ENCODE results near the gene ARHGAP15. TPM values are rescaled to one million over a fixed set of nuclear protein-coding genes. Genes with fewer than 3 reads are reported as not detected.

ARHGAP15 gene
- total RNA-seq, 4 donors from 2014 or later: 1.7 to 16.8 (median 3.7) TPM

- no peak overlapping the region for H3K4me3 ChIP-seq
- WGBS, 2 donors: 76 to 83% methylated on average over 7 of the region's 7 CpGs
- no peak overlapping the region for H3K27ac ChIP-seq
- no peak for TF ChIP-seq CTCF (IDR thresholded peaks at IDR 0.05)
- TF ChIP-seq POLR2A (IDR thresholded peaks at IDR 0.05): no peak
- no peaks in the 10 kb centered on the region for H3K36me3 ChIP-seq
- no peak for DNase-seq
- H3K9me3 ChIP-seq: no peaks in the 10 kb centered on the region
- H3K4me1 ChIP-seq: no peaks in the 10 kb centered on the region
- intact Hi-C loops (cut with DNase I): no loop called here
- no peaks in the 10 kb centered on the region for H3K27me3 ChIP-seq
These were observed 464.9 kb downstream of the ARHGAP15 start for GRCh38 chr2:143594161-143594560.

- intact Hi-C loops (cut with DNase I): no loop called here
- Histone ChIP-seq H3K36me3 (no peaks in the 10 kb centered on the region), H3K27me3 (no peaks in the 10 kb centered on the region), H3K4me3 (no peak overlapping the region), H3K27ac (no peak overlapping the region), H3K9me3 (no peaks in the 10 kb centered on the region), H3K4me1 (no peaks in the 10 kb centered on the region)
- 38 to 40% methylated on average over 2 of the region's 2 CpGs for WGBS, 2 donors
- no peak for DNase-seq
- TF ChIP-seq CTCF (IDR thresholded peaks at IDR 0.05) (no peak), POLR2A (IDR thresholded peaks at IDR 0.05) (no peak)
These were observed 465.5 kb downstream of the ARHGAP15 start for GRCh38 chr2:143594745-143595144.

GRCh38 chr2:143600116-143600515 is 470.9 kb downstream of the ARHGAP15 start:
- Histone ChIP-seq H3K27me3 (no peaks in the 10 kb centered on the region), H3K9me3 (no peaks in the 10 kb centered on the region), H3K36me3 (no peaks in the 10 kb centered on the region), H3K4me1 (no peaks in the 10 kb centered on the region), H3K4me3 (no peak overlapping the region), H3K27ac (no peak overlapping the region)
- intact Hi-C loops (cut with DNase I): no loop called here
- DNase-seq: no peak
- TF ChIP-seq POLR2A (IDR thresholded peaks at IDR 0.05) (no peak), CTCF (IDR thresholded peaks at IDR 0.05) (no peak)
- 62 to 74% methylated on average over 2 of the region's 2 CpGs for WGBS, 2 donors

- DNase-seq: no peak
- H3K27ac ChIP-seq: no peak overlapping the region
- no peaks in the 10 kb centered on the region for H3K27me3 ChIP-seq
- H3K4me1 ChIP-seq: peaks cover 0 to under 1% (median 0%) of the 10 kb centered on the region in 3 donors
- no peak overlapping the region for H3K4me3 ChIP-seq
- TF ChIP-seq POLR2A (IDR thresholded peaks at IDR 0.05) (no peak), CTCF (IDR thresholded peaks at IDR 0.05) (no peak)
- no peaks in the 10 kb centered on the region for H3K36me3 ChIP-seq
- WGBS, 2 donors: 81 to 94% methylated on average over 1 of the region's 1 CpG
- intact Hi-C loops (cut with DNase I): no loop called here
- H3K9me3 ChIP-seq: no peaks in the 10 kb centered on the region
These were observed 472.6 kb downstream of the ARHGAP15 start for GRCh38 chr2:143601828-143602227.

GRCh38 chr2:143603035-143603655 is 473.9 kb downstream of the ARHGAP15 start:
- 58 to 69% methylated on average over 5 of the region's 5 CpGs for WGBS, 2 donors
- Histone ChIP-seq H3K36me3 (no peaks in the 10 kb centered on the region), H3K4me1 (peaks cover 0 to 8% (median 0%) of the 10 kb centered on the region in 3 donors), H3K9me3 (no peaks in the 10 kb centered on the region), H3K27me3 (no peaks in the 10 kb centered on the region), H3K4me3 (no peak overlapping the region), H3K27ac (no peak overlapping the region)
- TF ChIP-seq POLR2A (IDR thresholded peaks at IDR 0.05): no peak
- intact Hi-C loops (cut with DNase I): no loop called here
- no peak for DNase-seq

Data from esophagus squamous epithelium (tissue), 5 donors.